HG02642 (cell line): ENCODE measurements around the gene FBXW4.

Source experiments
- ATAC-seq: cut with Tn5 transposase; IDR thresholded peaks from one replicate; pipeline ENCODE4 v1.9.1; 2021; ENCODE audit warnings: mild to moderate bottlenecking; ENCODE audit not compliant: unreplicated experiment, poor library complexity

FBXW4 gene

DNA sequence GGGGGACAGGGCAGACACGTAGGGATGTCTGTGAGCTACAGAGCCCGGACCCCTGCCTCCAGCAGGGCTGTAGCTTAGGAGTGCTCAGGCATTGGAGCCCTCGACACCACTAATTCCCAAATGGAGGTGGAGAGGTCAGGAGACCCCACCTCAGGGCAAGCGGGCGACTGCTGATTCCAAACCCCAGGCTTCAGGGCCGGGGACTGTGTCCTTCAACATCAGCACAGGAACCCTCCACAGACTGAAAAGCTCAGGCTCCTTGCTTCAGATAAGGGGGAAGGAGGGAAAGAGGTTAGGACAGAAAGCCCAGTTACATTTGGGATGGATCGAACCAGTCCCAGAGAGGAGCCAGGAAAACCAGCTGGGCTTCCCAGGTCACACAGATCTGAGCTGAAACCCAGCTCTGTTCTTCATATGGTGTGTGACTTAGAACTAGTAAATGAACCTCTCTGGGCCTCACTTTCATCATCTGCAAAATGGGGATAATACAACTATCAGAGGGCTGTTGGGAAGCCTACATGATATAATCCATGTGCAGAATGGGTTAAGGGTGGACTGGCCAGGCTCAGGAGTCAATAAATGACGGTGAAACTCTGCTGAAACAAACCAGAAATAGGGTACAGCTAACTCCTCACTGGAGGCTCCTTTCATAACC is 123.6 kb downstream of the FBXW4 start:
- ATAC-seq = no peak

GRCh38 chr10:101570428-101571270 is 124.3 kb downstream of the FBXW4 start:
- ATAC-seq = peak; percentile 3

DNA sequence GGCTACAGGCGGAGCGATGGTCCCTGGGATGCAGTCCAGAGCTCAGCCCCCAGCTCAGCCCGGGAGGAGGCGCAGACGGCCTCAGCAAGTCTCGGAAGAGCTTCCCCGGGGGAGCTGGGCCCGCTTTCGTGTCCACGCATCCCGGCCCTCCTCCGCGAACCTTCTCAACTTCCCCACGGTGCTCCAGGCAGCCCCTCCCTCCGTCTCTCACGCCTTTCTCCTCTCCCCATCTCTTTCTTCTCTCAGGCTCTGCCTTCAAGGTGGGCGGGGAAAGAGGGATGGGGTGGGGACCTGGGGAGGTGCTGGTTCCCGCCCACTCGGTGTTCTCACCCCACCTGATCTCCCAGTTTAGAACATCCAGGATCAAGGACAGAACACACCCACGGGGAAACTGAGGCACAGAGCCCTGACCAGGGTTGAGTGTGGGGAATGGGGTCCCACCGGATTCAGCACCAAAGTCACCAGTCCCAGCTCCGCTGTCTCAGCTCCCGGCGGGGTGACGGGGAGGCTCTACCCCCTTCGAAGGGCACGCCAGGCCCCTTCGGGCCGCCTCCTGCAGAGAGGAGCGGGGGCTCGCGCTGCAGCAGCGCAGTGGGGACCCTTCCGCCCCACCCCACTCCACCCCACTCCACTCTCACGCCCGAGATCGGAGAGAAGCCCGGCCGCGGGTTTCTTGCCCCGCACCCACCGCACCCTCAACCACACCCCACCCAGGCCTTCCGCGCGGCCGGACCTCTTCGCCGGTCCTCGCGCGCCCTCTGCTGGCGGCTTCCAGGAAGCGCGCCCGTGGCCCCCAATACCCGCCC is 125.1 kb downstream of the FBXW4 start:
- ATAC-seq = peak; percentile 66

DNA sequence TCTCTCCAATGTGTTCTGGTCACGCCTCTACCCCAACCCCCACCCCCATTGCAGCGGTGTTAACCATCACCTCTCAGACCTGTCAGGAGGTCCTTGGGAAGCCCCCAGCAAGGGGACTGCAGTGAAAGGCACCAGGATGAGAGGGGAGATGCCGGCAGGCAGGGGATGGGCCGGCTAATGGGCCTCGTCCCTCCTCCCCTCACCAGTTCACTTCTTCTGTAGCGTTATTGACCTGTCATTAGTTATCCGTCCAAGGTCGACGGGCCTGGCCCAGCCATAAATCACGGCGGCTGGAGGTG is 125.7 kb downstream of the FBXW4 start:
- ATAC-seq = no peak

DNA sequence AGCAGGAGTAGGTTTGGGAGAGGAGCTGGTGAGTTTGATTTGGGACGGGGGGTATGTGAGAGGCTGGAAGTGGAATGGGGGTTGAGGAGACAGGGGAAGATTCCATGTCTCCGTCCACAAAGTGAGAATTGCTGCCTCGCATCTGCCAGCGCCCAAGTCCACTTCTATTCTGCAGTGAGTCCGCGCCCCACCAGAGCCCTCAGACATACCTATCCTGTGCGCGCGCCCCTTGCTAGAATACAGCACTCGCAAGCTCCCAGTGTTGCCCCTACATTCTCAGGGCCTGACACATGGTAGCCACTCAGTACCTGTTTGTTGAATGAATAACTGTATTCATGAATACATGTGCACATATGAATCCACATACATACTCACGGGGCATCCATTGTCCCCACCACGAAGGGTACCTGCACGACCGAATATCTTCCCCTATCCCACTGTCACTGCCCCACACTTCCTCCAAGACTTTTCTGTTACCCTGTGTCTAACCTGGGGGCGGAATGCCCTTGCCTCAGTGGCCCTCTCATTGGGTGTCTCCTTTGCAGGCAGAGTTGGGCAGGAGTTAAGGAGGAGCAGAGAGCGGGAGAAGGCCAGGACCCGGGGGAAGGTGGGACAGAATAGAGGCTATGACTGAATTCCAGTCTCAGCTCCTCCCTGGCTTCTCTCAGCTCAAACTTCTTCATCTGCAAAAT is 126.8 kb downstream of the FBXW4 start:
- ATAC-seq = no peak

GRCh38 chr10:101567165-101568006 is 127.6 kb downstream of the FBXW4 start:
- no peak for ATAC-seq

DNA sequence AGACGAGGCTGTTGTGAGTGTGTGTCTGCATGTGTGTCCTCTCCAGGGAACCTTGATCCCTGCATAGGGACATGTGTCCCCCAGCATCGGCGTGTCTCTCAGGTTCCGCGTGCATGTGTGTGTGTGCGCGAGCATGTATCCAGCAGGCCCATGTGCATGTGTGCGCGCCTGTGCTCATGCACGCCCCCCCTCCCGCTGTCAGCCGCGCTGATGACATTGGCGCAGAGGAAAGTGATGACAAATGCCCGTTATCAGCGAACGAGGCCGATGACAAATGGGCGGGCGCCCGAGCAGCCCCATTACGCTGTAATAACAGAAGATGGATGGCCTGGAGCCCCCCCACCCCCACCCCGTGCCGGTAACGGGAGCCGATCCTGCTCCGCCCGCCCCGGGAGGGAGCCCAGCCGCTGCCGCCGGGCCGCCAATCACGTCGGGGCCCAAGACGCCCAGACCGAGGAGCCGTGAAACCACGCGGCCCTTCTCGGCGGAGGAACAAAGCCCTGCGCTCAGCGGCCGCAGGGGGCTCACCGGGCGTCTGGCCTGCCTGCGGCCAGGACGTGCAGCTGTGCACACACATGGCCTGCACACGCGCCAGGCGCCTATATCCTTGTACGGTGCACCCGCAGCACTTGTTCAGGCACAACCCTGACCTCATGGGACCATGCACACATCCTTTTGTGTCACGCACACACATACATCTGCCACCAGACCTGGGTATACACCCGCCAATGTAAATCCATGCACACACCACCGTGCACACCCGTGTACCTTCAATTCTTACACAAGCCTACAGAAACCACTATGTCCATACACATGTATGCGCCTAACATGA is 128.4 kb downstream of the FBXW4 start:
- no peak for ATAC-seq

GRCh38 chr10:101565936-101566332 is 129.0 kb downstream of the FBXW4 start:
- no peak for ATAC-seq

DNA sequence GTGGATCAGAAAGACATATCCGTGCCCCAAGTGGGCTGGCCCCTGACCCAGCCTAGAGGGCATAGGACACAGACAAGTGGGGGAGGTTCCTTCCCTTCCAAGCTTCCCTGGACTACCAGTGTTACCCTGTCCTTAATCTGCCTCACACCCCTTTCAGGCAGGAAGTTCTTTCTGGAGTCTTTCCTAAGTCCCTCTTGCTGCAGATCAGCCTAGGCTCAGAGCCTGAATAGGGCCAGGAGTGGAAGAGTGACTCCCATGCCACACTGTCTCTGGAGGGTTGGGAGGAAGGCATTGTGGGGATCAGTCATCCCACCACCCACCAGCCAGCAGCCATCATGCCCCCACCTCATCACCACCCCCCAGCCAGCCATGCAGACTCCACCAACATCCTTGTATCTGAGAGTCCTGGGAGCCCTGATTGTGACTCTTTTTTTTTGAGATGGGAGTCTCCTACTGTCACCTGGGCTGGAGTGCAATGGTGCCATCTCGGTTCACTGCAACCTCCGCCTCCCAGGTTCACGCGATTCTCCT is 129.5 kb downstream of the FBXW4 start:
- ATAC-seq = no peak

DNA sequence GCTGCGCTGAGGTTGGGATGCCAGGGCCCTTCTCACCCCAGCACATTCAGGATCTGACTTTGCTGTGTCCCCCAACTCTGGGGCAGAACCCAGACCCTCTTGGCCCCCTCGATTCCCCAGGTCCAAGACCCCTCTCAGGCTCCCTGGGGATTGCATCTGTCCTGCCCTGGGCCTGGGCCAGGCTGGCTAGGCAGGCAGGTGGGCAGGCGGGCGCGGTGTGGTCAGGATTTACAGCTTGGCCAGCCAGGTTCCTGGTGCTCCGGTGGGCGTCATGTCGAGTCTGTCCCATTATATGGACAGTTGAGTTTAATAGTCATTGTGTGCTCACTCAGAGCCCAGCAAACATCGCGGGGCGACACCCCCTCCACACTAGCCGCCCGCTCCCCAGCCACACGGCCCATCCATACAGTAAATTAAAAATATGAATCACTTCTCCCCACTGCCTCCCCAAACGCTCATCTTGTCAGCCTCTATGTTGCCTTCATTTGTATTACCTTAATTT is 130.4 kb downstream of the FBXW4 start:
- no peak for ATAC-seq

GRCh38 chr10:101563497-101564040 is 131.4 kb downstream of the FBXW4 start:
- ATAC-seq = no peak

DNA sequence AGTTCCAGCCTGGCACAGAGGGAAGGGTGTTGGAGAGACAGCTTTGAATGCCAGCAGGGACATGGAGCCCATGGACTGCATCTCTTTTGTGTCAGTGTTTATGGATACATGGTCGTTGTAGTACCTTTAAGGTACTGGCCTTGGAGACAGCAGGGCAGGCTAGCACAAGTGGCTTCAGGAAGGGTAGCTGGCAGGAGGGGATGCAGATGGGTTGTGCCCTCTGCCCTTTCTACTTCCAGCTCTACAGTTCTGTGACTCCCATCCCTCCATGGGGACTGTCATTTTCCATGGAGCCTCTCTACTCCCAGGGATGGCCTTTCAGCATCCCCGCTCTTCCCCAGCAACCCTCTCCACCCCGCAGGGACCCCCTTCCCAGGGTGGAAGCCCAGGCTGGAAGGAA is 132.0 kb downstream of the FBXW4 start:
- ATAC-seq = no peak

DNA sequence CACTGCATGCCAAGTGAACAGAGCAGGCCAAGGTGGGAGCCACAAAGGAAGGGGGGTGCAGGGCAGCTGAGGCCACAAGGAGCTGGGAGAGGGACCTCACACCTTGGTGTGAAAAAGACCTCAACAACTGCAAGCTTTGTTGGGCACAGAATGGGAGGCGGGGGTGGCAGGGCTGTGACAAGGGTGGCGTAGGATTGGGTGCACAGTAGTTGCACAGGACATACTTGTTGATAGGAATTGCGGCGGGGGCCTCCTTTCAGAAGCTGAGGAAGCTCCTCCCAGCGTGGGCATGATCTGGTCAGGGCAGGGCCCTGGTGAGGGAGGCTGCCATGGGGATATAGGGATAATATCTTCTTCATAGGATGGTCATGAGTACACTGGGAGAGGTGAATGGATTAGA is 132.7 kb downstream of the FBXW4 start:
- ATAC-seq = no peak

GRCh38 chr10:101561068-101561915 is 133.7 kb downstream of the FBXW4 start:
- no peak for ATAC-seq
